Upper lobe of left lung (tissue), 4 donors: ENCODE data around the gene FAM171A2.

Source experiments
- CTCF ChIP-seq, 6 experiments: fragments of 450-650 bp in 4 of 6; fragments of 200-600 bp in 2 of 6; sonication (generic) in 2 of 6; IDR thresholded peaks; one replicate each; pipeline ENCODE4 v1.5.1; 2016 to 2019; ENCODE audit warnings: antibody characterized with exemption in 6 of 6
- POLR2A ChIP-seq, 4 donors: fragments of 450-650 bp; IDR thresholded peaks; one replicate each; pipeline ENCODE4 v1.5.1; 2016 to 2017; ENCODE audit warnings: antibody characterized with exemption in 4 of 4, mild to moderate bottlenecking in 2 of 4
- POLR2AphosphoS5 ChIP-seq, 2 donors: sonication (generic); formaldehyde crosslinking; IDR thresholded peaks; one replicate each; pipeline ENCODE4 v1.5.1; 2017; ENCODE audit warnings: antibody characterized with exemption in 2 of 2

GRCh38 chr17:44355642-44356099 lies 8.0 kb downstream of the FAM171A2 start:
- TF ChIP-seq CTCF (IDR thresholded peaks at IDR 0.05) (no peak), POLR2AphosphoS5 (IDR thresholded peaks at IDR 0.05) (no peak), POLR2A (IDR thresholded peaks at IDR 0.05) (no peak)
